Measurements from ENCODE around the gene SLC16A8.

GRCh38 chr22:38122616-38123015 is 38.6 kb upstream of the SLC16A8 start:
- TF ChIP-seq CTCF (IDR thresholded peaks at IDR 0.05; ENCODE audit: low read length): no peak
- TF ChIP-seq EZH2 (optimal IDR thresholded peaks at IDR 0.05; ENCODE audit: low read depth, low read length): no peak
